Osteocyte (in vitro differentiated cells): ENCODE measurements around the gene THSD4. TPM values are rescaled to one million over a fixed set of nuclear protein-coding genes. Genes with fewer than 3 reads are reported as not detected.
A peak's percentile ranks its signal among the peaks of the same experiment; 100 is the strongest.

ENCODE experiments used
- DNase-seq: peaks from one replicate; pipeline ENCODE4 v3.0.0; 2021; ENCODE audit warnings: mixed read lengths; ENCODE audit not compliant: unreplicated experiment; ENCODE audit errors: extremely low spot score
- H3K27ac Mint-ChIP-seq: one replicate; pipeline ENCODE4 v1.8.0; 2021; ENCODE audit warnings: mild to moderate bottlenecking, mixed read lengths; ENCODE audit not compliant: unreplicated experiment
- H3K27me3 Mint-ChIP-seq: one replicate; pipeline ENCODE4 v1.8.0; 2021; ENCODE audit warnings: mixed read lengths; ENCODE audit not compliant: unreplicated experiment
- H3K36me3 Mint-ChIP-seq: one replicate; pipeline ENCODE4 v1.8.0; 2021; ENCODE audit warnings: mixed read lengths; ENCODE audit not compliant: unreplicated experiment
- H3K4me1 Mint-ChIP-seq: one replicate; pipeline ENCODE4 v1.8.0; 2021; ENCODE audit warnings: mixed read lengths; ENCODE audit not compliant: unreplicated experiment
- H3K4me3 Mint-ChIP-seq: one replicate; pipeline ENCODE4 v1.8.0; 2021; ENCODE audit warnings: mild to moderate bottlenecking, moderate library complexity, mixed read lengths; ENCODE audit not compliant: unreplicated experiment
- H3K9me3 Mint-ChIP-seq: one replicate; pipeline ENCODE4 v1.8.0; 2021; ENCODE audit warnings: mixed read lengths; ENCODE audit not compliant: unreplicated experiment
- total RNA-seq: library from RNA; stranded (reverse); gene quantifications from 2 replicates; pipeline ENCODE4 v1.2.1, GENCODE V29; 2021
- TF ChIP-seq, protein P1 (sequence below): fragments of 200-600 bp; sonication (generic); IDR thresholded peaks from 2 replicates; pipeline ENCODE4 v1.5.0; 2021; ENCODE audit warnings: antibody characterized with exemption, mild to moderate bottlenecking, moderate library complexity

The THSD4 gene
- total RNA-seq, 1 donor from 2014 or later = 5.7 TPM

DNA sequence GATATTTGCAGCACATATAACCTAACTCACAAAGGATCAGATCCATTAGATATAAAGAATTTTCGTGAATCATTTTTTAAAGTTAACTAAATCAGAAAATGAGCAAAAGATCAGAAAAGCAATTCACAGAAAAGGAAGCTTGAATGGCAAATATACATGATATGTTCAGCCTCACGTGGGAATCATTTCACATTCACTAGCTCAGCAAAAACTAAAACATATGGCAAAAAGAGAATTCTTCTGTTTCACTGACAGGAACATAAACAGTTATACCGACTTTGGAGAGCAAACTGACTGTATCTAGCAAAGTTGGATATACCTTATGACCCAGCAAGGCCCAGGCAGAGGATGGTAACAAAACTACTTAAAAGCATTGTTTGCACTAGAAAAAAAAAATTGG is 661.0 kb downstream of the THSD4 start:
- H3K27me3 Mint-ChIP-seq = peaks cover 1% of the 10 kb centered on the region
- no peak overlapping the region for H3K27ac Mint-ChIP-seq
- H3K4me1 Mint-ChIP-seq = peaks cover 12% of the 10 kb centered on the region
- no peak overlapping the region for H3K4me3 Mint-ChIP-seq
- TF ChIP-seq, protein P1, sequence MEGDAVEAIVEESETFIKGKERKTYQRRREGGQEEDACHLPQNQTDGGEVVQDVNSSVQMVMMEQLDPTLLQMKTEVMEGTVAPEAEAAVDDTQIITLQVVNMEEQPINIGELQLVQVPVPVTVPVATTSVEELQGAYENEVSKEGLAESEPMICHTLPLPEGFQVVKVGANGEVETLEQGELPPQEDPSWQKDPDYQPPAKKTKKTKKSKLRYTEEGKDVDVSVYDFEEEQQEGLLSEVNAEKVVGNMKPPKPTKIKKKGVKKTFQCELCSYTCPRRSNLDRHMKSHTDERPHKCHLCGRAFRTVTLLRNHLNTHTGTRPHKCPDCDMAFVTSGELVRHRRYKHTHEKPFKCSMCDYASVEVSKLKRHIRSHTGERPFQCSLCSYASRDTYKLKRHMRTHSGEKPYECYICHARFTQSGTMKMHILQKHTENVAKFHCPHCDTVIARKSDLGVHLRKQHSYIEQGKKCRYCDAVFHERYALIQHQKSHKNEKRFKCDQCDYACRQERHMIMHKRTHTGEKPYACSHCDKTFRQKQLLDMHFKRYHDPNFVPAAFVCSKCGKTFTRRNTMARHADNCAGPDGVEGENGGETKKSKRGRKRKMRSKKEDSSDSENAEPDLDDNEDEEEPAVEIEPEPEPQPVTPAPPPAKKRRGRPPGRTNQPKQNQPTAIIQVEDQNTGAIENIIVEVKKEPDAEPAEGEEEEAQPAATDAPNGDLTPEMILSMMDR = no peak
- H3K36me3 Mint-ChIP-seq = no peaks in the 10 kb centered on the region
- H3K9me3 Mint-ChIP-seq = no peaks in the 10 kb centered on the region
- no peak for DNase-seq

DNA sequence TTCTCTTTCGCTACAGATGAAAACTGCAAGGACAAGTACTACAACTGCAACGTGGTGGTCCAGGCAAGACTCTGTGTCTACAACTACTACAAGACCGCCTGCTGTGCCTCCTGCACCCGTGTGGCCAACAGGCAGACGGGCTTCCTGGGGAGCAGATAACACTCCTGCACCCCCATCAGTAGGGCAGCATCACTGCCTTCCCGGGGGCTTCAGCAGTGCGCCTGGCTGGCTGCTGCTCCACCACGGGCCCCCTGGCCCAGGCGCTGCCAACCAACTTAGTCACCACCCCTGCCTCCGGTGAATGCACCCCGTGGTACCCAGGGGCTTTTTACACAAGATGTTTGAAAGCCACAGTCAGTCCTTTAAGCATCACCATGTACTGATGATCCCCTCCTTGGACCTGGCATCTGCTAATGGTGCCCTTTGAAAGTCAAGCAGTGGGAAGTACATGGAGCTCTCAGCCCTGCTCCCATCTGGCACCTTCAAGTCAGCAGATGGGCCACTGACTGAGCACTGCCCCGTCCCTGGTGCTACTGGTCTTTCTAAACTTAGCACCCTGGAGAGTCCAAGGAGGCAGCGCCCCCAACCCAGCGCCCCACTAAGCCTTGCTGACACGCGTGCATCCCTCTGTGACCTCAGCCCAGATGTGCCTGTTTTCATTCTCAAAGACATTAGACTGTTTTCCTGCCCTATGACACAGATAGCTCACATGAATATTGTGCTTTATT is 662.1 kb downstream of the THSD4 start:
- peak; percentile 76 for DNase-seq
- Mint-ChIP-seq H3K4me1 (peaks cover 12% of the 10 kb centered on the region), H3K36me3 (no peaks in the 10 kb centered on the region), H3K27ac (no peak overlapping the region), H3K9me3 (no peaks in the 10 kb centered on the region), H3K27me3 (peaks cover 5% of the 10 kb centered on the region), H3K4me3 (no peak overlapping the region)
- TF ChIP-seq, protein P1 = no peak

DNA sequence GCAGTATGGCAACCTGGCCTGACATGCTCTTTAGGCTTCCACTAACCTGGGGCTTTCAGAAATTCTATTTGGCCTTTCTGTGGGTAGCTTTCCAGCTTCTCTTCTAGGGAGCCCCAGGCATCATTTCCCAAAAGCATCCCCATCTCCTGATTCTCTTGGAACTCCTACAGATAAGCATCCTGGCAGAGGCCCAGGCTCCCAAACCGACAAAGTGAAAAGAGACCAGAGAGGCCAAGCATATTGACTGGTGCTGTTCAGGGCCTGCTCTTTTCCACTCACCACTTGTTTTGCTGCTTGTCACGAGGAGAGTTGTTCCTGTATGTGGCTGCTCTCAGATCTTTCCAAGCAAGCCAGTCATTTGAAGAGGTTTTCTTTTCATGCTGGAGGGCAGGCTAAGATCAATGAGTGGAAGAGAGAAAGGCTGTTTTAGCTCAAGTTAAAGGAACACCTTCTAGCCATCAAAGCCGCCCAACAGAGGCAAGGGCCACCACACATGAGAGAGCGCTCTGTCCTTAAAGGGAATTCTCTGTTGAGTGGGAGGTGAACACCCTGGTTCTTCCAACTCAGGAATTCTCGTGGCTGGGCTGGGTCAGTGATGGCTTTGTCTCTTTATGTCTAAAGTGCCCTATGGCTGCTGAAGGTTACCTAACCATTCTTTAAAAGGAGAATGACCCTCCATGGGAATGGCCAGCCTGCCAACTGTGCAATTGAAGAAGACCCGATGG is 664.0 kb downstream of the THSD4 start:
- no peak overlapping the region for H3K27ac Mint-ChIP-seq
- TF ChIP-seq, protein P1 = no peak

DNA sequence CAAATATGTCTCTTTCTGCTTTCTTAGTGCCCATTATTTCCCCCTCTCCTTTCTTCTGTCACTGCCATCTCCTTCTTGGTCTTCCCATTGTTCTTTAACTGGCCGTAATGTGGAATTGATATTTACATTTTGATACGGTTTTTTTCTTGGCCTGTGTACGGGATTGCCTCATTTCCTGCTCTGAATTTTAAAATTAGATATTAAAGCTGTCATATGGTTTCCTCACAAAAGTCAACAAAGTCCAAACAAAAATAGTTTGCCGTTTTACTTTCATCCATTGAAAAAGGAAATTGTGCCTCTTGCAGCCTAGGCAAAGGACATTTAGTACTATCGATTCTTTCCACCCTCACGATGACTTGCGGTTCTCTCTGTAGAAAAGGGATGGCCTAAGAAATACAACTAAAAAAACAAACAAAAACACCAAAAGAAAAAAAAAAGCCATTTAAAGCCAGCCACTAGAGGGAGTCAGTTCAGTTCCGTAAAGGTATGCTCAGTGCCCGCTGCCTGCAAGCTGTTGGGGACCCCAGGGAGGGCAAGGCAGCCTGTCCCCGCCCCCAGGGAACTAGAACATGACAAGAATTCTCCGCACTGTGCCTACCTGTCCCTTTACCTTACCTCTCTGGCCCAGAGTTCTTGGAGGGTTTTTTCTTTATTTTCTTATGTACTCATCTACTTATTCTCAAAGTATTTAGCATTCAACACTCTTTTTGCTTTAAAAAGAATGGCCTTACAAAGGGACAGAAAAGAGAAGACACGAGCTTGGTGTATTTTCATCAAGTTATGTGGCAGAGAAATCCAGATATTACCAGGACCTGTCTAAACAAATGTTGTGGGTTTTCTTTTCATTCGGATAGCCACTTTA is 665.1 kb downstream of the THSD4 start:
- no peaks in the 10 kb centered on the region for H3K36me3 Mint-ChIP-seq
- peaks cover 12% of the 10 kb centered on the region for H3K4me1 Mint-ChIP-seq
- TF ChIP-seq, protein P1 = peak; percentile 79
- peak overlapping the region; percentile 11 for H3K4me3 Mint-ChIP-seq
- peak; percentile 69 for DNase-seq
- peaks cover 7% of the 10 kb centered on the region for H3K27me3 Mint-ChIP-seq
- H3K27ac Mint-ChIP-seq = peak overlapping the region; percentile 39
- no peaks in the 10 kb centered on the region for H3K9me3 Mint-ChIP-seq

More for the DNA sequence above, 664.0 kb downstream of the THSD4 start:
- peak; percentile 30 for DNase-seq
- Mint-ChIP-seq H3K9me3 (no peaks in the 10 kb centered on the region), H3K4me3 (no peak overlapping the region), H3K36me3 (no peaks in the 10 kb centered on the region), H3K4me1 (peaks cover 12% of the 10 kb centered on the region), H3K27me3 (peaks cover 5% of the 10 kb centered on the region)
